NCI-H510A (cell line): ENCODE measurements around the gene CCNB1.
A peak's percentile ranks its signal among the peaks of the same experiment; 100 is the strongest.
"Not testable (repeated sequence)": the region's sequence is repeated elsewhere in the genome, so short reads cannot be mapped to it uniquely, and the experiment has no call there.

Experiments
- DNase-seq: peaks from one replicate; lab custom pipeline; 2025; lab: John Stamatoyannopoulos, UW

Gene CCNB1

DNA sequence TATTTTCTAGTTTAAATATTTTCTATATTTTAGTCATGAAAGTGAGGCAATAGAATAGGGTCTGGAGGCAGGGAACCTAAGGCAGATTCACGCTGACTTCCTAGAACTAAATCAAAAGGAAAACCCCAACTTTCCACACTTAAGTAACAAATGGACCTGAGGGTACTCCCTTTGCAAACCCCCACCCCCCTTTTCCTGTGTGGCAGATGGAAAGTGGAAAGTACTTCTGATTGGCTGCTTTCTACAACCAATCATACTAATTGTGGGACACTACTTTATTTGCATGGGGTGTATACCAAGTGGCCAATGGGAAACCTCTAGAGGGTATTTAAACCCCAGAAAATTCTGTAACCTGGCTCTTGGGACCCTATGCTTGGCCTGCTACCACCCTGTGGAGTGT lies 17.7 kb downstream of the CCNB1 start:
- DNase-seq: no peak

DNA sequence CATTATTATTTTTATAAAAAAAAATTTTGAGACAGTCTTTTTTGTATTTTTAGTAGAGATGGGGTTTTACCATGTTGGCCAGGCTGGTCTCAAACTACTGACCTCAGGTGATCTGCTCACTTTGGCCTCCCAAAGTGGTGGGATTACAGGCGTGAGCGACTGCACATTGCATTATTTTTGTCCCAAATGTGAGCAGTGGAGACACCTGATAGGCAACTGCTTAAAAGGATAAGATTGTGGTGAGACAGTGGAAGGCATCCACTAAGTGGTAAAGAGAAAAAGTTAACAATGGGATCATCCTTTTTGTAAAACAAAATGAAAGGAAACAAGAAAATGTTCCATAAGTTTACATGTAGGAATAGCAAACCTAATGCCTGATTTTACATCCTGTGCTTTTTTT lies 20.4 kb downstream of the CCNB1 start:
- DNase-seq: no peak

DNA sequence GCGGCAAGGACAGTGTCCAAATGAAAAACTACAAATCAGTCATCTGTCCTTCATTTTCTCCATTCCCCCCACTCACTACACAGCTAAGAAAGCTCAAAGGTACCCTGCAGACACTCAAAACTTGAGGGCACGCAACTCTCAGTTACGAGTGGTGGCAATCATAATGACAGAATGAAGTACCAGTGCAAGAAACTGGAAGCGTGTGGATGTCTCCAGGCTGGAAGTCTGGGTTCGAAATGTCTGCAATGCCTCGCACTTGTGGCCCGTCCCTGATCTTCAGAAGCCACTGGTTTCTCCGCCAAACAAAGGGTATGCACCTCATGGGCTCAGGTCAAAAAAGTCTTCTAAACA lies 21.8 kb downstream of the CCNB1 start:
- no peak for DNase-seq

DNA sequence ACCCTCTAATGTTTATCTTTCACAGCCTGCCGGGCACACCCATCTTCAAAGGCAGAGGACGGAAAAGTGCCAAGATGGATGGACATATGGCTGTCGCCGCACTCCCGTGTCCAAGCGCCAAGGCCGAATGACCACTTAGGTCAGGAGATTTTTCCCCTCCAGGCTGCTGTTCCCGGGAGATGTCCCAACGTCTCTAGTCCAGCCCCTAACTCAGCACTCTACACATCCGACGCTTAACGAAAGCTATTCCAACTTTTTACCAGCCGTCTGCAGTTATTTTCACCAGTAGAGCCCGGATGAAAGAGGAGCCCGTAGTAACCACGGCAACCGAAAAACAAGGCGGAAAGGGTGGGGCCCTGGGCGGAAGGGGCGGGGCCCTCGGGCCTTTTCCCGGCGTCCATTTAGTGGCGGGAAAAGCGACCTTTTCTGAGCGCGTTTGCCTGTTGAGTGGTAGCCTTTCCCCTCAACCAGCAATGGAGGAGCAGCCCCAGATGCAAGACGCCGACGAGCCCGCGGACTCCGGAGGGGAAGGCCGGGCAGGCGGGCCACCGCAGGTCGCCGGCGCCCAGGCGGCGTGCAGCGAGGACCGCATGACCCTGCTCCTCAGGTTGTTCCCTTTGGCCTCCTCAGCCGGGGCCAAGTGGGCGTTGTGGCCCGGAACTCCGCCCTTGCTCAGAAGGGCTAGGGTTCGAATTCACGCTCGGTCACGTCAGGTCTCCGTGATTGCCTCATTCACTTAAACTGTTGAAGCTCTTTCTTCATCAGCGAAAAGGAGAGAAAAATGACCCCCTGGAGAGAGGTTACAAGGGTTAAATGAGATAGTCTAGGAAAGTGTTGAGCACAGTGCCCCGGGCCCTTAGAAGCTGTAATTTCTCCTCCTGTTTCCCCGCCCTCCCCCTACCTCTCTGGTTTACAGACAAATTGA lies 22.5 kb downstream of the CCNB1 start, which contains the start of gene CENPH:
TSS of gene CENPH (plus strand) at position 422 of the 925 bp plus-strand sequence. CDS start at position 474, 52 bp downstream.
- DNase-seq: peak; percentile 56

DNA sequence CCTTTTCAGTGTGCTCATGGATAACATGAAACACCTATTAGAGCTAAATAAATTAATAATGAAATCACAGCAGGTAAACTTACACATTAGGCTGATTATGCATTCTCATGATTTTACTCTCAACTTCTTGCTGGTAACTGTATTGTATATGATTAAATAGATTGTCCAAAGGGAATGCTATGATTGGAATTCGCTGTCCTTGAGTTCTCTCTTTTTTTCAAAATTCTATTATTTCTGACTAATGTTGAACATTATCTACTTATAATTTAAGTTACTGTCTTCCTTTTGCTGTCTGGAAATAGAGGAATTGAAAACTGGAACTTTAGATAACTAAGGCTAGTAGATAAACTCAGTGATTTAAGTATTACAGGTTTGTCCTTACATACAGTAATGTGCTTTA lies 35.5 kb downstream of the CCNB1 start:
- DNase-seq: no peak

DNA sequence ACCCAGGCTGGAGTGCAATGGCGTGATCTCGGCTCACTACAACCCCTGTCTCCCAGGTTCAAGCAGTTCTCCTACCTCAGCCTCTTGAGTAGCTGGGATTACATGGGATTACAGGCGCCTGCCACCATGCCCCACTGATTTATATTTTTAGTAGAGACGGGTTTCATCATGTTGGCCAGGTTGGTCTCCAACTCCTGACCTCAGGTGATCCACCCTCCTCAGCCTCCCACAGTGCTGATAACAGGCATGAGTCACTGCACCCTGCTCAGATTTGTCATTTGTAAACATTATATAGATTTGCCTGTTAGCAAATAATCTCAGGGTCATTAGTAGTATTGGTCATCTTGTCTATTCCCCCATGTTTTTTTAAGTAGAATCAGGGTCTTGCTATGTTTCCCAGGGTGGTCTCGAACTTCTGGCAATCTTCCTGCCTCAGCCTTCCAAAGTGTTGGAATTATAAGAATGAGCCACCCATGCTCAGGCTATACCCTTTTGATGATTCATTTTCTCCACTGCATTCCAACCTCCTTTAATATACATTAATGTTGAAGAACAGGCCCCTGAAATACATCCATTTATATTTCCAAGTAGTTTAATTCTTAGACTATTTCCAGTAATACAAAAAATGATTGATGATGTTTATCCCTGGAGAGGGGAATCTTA lies 39.7 kb downstream of the CCNB1 start:
- DNase-seq: no peak

DNA sequence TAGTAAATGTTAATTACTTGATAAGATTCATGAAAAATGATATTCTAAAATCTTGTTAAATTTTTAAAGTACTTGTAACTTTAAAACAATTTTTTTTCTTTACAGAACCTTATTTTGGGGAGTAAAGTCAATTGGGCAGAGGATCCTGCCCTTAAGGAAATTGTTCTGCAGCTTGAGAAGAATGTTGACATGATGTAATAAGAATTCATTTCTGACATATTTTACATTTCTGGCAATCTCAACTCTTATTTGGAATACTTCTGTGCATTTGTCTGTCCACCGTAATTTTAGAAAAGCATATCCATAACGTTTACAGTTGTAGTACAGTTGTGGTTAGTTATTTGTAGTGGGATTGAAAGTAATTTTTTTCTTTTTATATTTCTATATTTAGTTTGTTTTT lies 42.7 kb downstream of the CCNB1 start:
- DNase-seq: no peak

DNA sequence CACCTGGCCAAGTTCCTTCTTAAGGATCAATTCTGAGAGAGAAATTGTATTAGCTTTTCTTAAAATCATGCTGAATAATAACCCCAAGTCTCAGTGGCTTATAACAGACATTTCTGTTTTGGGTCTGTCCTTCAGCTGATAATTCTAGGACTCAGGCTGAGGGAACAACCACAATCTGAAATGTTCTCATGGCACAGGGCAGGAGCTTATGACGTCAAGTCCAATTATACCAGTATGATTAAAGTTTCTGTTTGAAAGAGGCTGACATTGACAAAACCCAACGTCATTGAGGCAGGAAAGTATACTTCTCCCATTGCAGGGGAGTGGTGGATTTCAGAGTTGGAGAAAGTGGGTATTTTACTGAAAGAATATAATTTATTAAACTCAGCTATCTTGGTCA lies 44.2 kb downstream of the CCNB1 start:
- no peak for DNase-seq

DNA sequence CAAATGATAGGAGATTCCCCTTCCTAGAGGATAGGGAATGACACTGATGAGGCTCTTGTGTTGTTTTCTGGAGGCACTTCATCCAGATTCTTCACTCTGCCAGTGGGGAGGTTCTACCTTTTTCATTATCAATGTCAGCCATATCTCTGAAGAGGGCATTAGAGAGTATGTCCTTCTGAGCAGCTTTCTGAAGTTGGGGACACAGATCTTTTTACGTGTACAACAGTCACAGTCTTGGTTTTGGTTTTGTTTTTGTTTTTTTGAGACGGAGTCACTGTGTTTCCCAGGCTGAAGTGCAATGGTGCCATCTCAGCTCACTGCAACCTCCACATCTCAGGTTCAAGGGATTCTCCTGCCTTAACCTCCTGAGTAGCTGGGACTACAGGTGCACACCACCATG lies 45.1 kb downstream of the CCNB1 start:
- no peak for DNase-seq

DNA sequence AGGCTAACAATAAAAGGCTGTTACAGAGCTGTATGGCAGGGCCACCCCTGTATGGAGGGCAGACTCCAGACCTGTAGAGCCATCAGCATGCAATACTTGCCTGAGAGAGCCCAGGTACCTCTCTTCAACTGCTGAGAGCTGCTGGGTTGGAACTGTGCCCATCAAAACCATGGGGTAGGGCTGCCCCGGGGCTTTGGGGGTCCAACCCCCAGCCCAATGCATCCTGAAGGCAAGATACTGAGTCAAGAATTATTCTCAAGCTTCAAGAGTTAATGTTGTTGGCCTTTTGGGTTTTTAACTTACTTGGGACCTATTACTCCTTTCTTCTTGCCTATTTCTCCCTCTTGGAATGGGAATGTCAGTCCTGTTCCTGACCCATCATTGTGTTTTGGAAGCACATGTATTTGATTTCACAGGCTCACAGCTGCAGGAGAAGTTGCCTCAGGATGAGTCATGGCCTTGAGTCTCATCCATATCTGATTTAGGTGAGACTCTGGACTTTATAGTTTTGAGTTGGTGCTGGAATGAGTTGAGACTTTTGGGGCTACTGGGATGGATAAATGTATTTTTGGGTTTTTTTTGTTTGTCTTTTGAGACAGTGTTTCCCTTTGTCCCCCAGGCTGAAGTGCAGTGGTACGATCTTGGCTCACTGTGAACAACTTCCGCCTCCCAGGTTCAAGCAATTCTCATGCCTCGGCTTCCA lies 46.7 kb downstream of the CCNB1 start:
- DNase-seq: no peak

DNA sequence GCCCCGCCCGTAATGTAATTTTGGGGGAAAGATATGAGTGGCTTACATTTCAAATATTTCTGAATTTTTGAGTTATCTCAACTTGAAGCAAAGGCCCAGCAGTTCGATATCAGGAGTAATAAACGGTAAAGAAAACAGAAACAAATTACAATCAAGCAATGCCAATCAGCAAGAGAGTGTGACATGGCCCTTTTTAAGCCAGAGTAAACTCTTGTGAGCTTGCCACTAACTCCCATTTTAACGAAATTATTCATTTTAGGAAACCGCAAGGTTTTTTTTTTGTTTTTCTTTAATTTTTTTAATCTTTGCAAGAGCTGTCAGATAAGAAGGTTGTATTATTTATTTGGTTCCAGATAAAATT lies 50.2 kb downstream of the CCNB1 start:
- DNase-seq: no peak

DNA sequence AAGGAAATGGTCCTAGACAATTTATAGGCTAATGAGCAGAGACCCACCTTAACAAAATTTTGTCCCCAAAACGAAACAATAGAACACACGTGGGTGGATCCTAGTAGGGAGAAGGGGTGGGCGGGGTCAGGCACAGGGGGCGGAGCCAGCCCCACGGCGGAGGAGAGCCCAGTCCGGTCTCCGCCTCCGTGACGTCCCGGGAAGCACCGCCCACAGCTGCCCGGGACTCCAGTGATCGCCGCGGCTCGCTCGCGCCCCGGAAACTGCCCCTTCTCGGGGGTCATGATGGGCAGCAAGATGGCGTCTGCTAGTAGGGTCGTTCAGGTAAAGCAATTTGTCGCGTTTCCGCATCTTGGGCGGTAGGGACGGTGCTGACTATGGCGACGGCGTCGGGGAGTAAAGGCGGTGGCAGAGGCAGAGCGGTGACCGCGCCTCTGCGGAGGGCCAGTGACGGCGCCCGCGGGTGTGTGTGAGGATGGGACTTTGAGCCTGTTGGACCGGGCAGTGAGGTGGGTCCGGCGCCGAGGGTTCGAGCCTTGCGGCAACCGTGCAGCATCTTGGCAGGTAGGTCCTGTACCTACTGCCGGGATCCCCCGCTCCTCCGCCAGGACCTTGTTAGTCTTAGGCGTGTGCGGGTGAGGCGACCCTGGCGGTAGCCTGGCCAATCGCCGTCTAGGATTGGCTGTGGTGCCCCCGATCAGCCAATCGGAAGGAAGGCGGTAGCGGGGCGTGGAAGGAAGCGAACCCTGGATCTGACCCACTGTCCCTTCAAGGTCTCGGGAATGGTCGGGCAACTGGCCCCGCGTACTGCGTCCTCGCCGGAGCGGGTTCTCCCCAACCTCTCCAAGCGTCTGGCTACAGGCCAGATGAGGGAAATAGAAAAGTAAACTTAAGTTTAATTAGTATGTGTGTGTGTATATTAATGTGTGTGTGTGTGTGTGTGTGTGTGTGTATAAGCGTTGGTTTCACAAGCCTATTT lies 50.9 kb downstream of the CCNB1 start:
- DNase-seq: peak; percentile 71

DNA sequence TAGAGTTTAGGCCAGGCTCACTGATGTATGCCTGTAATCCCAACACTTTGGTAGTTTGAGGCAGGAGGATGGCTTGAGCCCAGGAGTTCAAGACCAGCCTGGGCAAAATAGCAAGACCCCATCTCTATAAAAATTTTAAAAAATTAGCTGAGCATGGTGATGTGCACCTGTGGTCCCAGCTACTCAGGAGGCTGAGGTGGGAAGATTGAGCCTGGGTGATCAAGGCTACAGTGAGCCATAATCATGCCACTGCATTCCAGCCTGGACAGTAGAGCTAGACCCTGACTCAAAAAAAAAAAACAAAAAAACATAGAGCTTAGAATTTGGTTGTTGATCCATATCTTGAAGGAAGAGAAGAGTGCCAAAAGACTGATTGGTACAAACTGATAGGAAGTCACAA lies 53.0 kb downstream of the CCNB1 start:
- no peak for DNase-seq

DNA sequence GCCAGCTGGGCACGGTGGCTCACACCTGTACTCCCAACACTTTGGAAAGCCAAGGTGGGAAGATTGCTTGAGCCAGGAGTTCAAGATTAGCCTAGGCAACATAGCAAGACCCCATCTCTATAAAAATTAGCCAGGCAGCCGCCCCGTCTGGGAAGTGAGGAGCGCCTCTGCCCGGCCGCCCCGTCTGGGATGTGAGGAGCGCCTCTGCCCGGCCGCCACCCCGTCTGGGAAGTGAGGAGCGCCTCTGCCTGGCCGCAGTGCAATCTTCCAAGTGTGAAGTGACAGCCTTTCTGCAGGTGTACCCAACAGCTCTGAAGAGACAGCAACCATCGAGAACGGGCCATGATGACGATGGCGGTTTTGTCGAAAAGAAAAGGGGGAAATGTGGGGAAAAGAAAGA lies 53.4 kb downstream of the CCNB1 start:
- DNase-seq: not testable (repeated sequence)

DNA sequence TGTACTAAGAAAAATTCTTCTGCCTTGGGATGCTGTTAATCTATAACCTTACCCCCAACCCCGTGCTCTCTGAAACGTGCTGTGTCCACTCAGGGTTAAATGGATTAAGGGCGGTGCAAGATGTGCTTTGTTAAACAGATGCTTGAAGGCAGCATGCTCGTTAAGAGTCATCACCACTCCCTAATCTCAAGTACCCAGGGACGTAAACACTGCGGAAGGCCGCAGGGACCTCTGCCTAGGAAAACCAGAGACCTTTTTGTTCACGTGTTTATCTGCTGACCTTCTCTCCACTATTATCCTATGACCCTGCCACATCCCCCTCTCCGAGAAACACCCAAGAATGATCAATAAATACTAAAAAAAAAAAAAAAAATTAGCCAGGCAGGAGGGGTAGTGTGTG lies 53.9 kb downstream of the CCNB1 start:
- DNase-seq: not testable (repeated sequence)

DNA sequence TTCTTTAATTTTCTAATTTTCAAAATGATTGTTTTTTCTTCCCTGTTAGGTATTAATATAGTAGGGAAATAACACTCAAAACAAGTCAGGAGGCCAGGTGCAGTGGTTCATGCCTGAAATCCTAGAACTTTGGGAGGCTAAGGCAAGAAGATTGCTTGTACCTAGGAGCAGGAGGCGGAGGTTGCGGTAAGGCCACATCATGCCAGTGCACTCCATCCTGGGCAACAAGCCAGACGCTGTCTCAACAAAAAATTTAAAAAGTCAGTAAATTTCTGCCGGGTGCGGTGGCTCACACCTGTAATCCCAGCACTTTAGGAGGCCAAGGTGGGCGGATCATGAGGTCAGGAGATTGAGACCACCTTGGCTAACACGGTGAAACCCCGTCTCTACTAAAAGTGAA lies 57.6 kb downstream of the CCNB1 start:
- DNase-seq: no peak

DNA sequence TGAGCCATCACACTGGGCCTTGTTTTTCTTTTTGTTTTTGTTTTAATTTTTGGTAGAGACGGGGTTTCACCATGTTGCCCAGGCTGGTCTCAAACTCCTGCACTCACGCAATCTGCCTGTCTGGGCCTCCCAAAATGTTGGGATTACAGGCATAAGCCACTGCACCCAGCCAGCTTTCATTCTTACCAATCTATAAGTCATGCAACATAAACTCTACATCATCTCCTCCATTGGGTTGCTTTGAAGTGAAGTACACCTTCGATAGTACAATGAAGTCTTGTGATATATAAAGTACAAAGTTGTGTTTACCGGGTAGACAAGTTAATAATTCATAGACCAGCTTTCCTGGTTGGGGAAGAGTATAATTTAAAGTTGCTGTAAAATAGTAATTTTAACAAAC lies 58.9 kb downstream of the CCNB1 start:
- DNase-seq: no peak
